PC-3 (cell line): ENCODE results near the gene ITIH3. TPM values are rescaled to one million over a fixed set of nuclear protein-coding genes. Genes with fewer than 3 reads are reported as not detected.
"Not testable (repeated sequence)": the region's sequence is repeated elsewhere in the genome, so short reads cannot be mapped to it uniquely, and the experiment has no call there.

Source experiments
- ATAC-seq: fragments of 200-7000 bp; cut with Tn5 transposase; 2 replicates; pipeline ENCODE4 v1.9.1; 2020; ENCODE audit warnings: mild to moderate bottlenecking, moderate library complexity
- BruUV-seq: library from RNA; stranded (reverse); fragments of 400-500 nt; replicated peaks from 2 replicates; lab custom pipeline; 2021; lab: Mats Ljungman, UMichigan
- CTCF ChIA-PET: fragments of 300-600 bp; sonication (Branson Sonifier 250); formaldehyde crosslinking; loops from one replicate; lab custom pipeline; 2022; ENCODE audit warnings: antibody characterized with exemption; lab: Charles Lee
- POLR2A ChIA-PET: fragments of 300-600 bp; sonication (Branson Sonifier 250); formaldehyde crosslinking; loops from one replicate; lab custom pipeline; 2022; ENCODE audit warnings: antibody characterized with exemption; ENCODE audit not compliant: unreplicated experiment; lab: Charles Lee
- DNase-seq: peaks from one replicate; pipeline ENCODE4 v3.0.0-alpha.2; 2015
- H2AFZ ChIP-seq: fragments of 300-600 bp; sonication (generic); 2 replicates; pipeline ENCODE4 v1.6.0; 2016; ENCODE audit warnings: antibody characterized with exemption, low read length
- H3F3A ChIP-seq: fragments of 300-600 bp; sonication (generic); one replicate; pipeline ENCODE4 v1.6.0; 2017; ENCODE audit warnings: antibody characterized with exemption, low read length, control low read depth, mild to moderate bottlenecking; ENCODE audit not compliant: unreplicated experiment
- H3K27ac ChIP-seq: fragments of 300-600 bp; sonication (generic); 2 replicates; pipeline ENCODE4 v1.5.1; 2016; ENCODE audit warnings: mild to moderate bottlenecking, low read length
- H3K27me3 ChIP-seq: fragments of 300-600 bp; sonication (generic); 2 replicates; pipeline ENCODE4 v1.6.1; 2016; ENCODE audit warnings: low read length, mixed read lengths
- H3K36me3 ChIP-seq: fragments of 300-600 bp; sonication (generic); 2 replicates; pipeline ENCODE4 v1.6.1; 2016; ENCODE audit warnings: low read depth, mixed run types, low read length, mixed read lengths
- H3K4me1 ChIP-seq: fragments of 300-600 bp; sonication (generic); 2 replicates; pipeline ENCODE4 v1.5.1; 2016; ENCODE audit warnings: low read length; ENCODE audit not compliant: insufficient read depth
- H3K4me2 ChIP-seq: fragments of 300-600 bp; sonication (generic); 2 replicates; pipeline ENCODE4 v1.6.0; 2016; ENCODE audit warnings: low read length
- H3K4me3 ChIP-seq: fragments of 300-600 bp; sonication (generic); 2 replicates; pipeline ENCODE4 v1.5.1; 2016; ENCODE audit warnings: mild to moderate bottlenecking, low read length, mixed read lengths
- H3K79me2 ChIP-seq: fragments of 300-600 bp; sonication (generic); 2 replicates; pipeline ENCODE4 v1.6.1; 2017; ENCODE audit warnings: low read length, mixed read lengths
- H3K9ac ChIP-seq: fragments of 300-600 bp; sonication (generic); 2 replicates; pipeline ENCODE4 v1.6.0; 2016; ENCODE audit warnings: mild to moderate bottlenecking, low read length
- H3K9me2 ChIP-seq: fragments of 300-600 bp; sonication (generic); replicated peaks from 2 replicates; pipeline ENCODE4 v1.6.1; 2016; ENCODE audit warnings: mixed run types, low read length, mixed read lengths
- H3K9me3 ChIP-seq: fragments of 300-600 bp; sonication (generic); 2 replicates; pipeline ENCODE4 v1.6.1; 2016; ENCODE audit warnings: low read length, mixed read lengths
- H4K20me1 ChIP-seq: fragments of 300-600 bp; sonication (generic); 2 replicates; pipeline ENCODE4 v1.6.1; 2016; ENCODE audit warnings: low read length, mixed read lengths
- EZH2 ChIP-seq: fragments of 300-600 bp; sonication (generic); IDR thresholded peaks from one replicate; pipeline ENCODE4 v1.6.1; 2017; ENCODE audit warnings: antibody characterized with exemption, mild to moderate bottlenecking, low read length; ENCODE audit not compliant: unreplicated experiment
- EZH2phosphoT487 ChIP-seq: fragments of 300-600 bp; sonication (generic); IDR thresholded peaks from 2 replicates; pipeline ENCODE4 v1.6.1; 2018; ENCODE audit warnings: mild to moderate bottlenecking, antibody characterized with exemption, low read length, borderline replicate concordance
- intact Hi-C: fragments of 100-400 bp; cut with micrococcal nuclease; formaldehyde crosslinking; loops from 2 replicates; pipeline ENCODE4 v1.9.0; 2023
- total RNA-seq: library from RNA; depleted of rRNA; stranded (reverse); fragments of >200 nt; gene quantifications from 2 replicates; pipeline ENCODE4 v1.2.3, GENCODE V29; 2014
- TF ChIP-seq, protein P1 (sequence below): fragments of 300-600 bp; sonication (generic); conservative IDR thresholded peaks from 2 replicates; pipeline ENCODE4 v1.5.1; 2017; ENCODE audit warnings: antibody characterized with exemption, low read depth, mild to moderate bottlenecking, low read length

Gene ITIH3
- total RNA-seq, 1 experiment from 2014 or later, result not detected

DNA sequence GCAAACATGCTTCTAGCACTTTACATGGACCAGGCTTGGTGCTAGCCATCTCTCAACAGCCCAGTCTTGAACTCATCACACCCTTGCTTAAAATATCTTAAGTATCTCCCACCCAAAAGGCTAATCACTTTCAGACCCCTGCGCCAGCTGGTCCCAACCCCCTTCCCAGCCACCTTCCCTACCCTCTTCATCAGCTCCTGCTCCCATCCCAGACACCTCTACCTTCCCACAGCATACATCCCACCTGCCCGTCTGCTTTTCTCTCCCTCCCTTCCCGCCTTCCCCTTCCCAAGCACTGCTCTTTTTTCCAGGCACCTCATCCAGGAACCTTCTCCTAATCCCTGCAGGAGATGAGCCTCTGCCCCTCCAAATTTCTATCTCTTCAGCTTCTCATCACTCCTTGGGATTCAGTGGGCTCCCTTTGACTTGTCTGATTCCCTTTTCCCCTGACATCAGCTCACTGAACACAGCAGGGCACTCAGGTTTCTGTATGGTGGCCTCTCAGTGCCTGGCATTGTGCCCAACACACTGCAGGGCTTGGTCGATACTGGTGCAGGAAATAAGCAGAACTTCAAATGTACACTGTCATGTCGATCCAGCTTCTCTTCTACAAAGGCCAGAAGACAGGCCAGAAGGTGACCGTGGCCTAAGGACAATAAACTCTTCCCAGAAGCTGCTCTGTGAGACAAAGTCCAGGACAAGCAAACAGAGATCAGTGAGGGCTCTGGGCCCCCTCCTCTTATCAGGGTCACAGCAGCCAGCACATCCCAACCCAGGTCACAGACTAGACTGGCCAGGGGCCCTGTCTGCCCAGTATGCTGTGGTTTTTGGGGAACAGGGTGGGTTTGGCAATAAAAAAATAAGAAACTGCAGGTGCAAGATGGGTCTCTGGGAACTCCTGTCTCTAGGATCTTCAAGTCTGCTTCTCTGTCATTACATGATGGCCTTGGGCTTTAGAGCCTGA is 19.4 kb upstream of the ITIH3 start:
- Histone ChIP-seq H3K4me2 (no peak overlapping the region), H3K9ac (no peak overlapping the region), H3F3A (no peaks in the 10 kb centered on the region), H3K9me2 (no peaks in the 10 kb centered on the region), H3K9me3 (no peaks in the 10 kb centered on the region), H4K20me1 (no peaks in the 10 kb centered on the region), H2AFZ (no peak overlapping the region), H3K27me3 (0 out of 2 replicates have a peak, but pooled peaks cover under 1% of the 10 kb centered on the region), H3K27ac (no peak overlapping the region), H3K79me2 (peaks cover 5% of the 10 kb centered on the region), H3K4me3 (no peak overlapping the region), H3K36me3 (no peaks in the 10 kb centered on the region), H3K4me1 (0 out of 2 replicates have a peak, but pooled peaks cover 3% of the 10 kb centered on the region)
- ChIA-PET POLR2A (no interaction called here), CTCF (no interaction called here)
- intact Hi-C loops, result loop anchor here (10.0 kb wide), 1 partner anchor 290 kb away; no protein-coding TSS in a partner anchor
- ATAC-seq, result no peak
- BruUV-seq, result no TSS peak
- no peak for DNase-seq
- TF ChIP-seq, protein P1, sequence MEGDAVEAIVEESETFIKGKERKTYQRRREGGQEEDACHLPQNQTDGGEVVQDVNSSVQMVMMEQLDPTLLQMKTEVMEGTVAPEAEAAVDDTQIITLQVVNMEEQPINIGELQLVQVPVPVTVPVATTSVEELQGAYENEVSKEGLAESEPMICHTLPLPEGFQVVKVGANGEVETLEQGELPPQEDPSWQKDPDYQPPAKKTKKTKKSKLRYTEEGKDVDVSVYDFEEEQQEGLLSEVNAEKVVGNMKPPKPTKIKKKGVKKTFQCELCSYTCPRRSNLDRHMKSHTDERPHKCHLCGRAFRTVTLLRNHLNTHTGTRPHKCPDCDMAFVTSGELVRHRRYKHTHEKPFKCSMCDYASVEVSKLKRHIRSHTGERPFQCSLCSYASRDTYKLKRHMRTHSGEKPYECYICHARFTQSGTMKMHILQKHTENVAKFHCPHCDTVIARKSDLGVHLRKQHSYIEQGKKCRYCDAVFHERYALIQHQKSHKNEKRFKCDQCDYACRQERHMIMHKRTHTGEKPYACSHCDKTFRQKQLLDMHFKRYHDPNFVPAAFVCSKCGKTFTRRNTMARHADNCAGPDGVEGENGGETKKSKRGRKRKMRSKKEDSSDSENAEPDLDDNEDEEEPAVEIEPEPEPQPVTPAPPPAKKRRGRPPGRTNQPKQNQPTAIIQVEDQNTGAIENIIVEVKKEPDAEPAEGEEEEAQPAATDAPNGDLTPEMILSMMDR, result no peak
- TF ChIP-seq EZH2 (no peak), EZH2phosphoT487 (no peak)

DNA sequence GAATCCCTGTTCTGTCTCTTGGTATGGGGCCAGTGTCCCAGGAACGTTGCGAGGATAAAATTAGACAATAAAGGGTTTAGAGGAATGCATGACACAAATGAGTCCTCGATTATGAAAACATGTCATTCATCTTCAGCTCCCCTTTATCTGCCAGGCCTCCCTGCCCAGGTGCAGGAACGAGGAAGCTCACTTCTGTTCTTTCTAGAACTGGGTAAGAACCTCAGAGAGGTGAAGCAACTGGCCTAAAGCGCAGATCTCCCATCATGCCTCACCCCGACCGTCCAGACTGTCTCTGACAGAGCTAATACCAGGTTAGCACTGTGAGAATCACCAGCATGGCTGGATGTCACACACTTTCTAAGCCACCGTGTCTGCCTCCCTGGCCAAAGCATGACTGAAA is 18.7 kb upstream of the ITIH3 start:
- 0 out of 2 replicates have a peak, but pooled peaks cover 3% of the 10 kb centered on the region for H3K4me1 ChIP-seq
- no peak for ATAC-seq
- no peaks in the 10 kb centered on the region for H4K20me1 ChIP-seq
- H3K4me3 ChIP-seq, result no peak overlapping the region
- H3K9ac ChIP-seq, result no peak overlapping the region
- no peak overlapping the region for H2AFZ ChIP-seq
- peaks cover 7% of the 10 kb centered on the region; the same call in 1 of the 2 replicates for H3K27me3 ChIP-seq
- H3K9me2 ChIP-seq, result no peaks in the 10 kb centered on the region
- H3K79me2 ChIP-seq, result no peaks in the 10 kb centered on the region
- CTCF ChIA-PET, result no interaction called here
- H3K9me3 ChIP-seq, result no peaks in the 10 kb centered on the region
- no peak overlapping the region for H3K27ac ChIP-seq
- TF ChIP-seq EZH2, result no peak
- TF ChIP-seq, protein P1, result no peak
- no peak for TF ChIP-seq EZH2phosphoT487
- POLR2A ChIA-PET, result no interaction called here
- BruUV-seq, result no TSS peak
- H3F3A ChIP-seq, result no peaks in the 10 kb centered on the region
- H3K36me3 ChIP-seq, result no peaks in the 10 kb centered on the region
- intact Hi-C loops, result loop anchor here (10.0 kb wide), 1 partner anchor 289 kb away; no protein-coding TSS in a partner anchor
- no peak for DNase-seq
- no peak overlapping the region for H3K4me2 ChIP-seq

DNA sequence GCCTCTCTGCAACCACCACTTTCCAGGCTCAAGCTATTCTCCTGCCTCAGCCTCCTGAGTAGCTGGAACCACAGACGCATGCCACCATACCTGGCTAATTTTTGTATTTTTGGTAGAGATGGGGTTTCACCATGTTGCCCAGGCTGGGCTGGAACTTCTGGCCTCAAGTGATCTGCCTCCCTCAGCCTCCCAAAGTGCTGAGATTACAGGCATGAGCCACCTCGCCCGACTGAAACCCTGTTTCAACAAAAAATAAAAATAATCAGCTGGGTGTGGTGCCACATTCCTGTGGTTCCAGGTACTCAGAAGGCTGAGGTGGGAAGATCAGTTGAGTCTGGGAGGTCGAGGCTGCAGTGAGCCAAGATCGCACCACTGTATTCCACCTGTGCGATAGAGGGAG is 18.1 kb upstream of the ITIH3 start:
- H3K9me3 ChIP-seq, POLR2A ChIA-PET, ATAC-seq, H3K36me3 ChIP-seq, H3K9me2 ChIP-seq, H3K79me2 ChIP-seq, BruUV-seq, H3K4me3 ChIP-seq, H3K4me1 ChIP-seq, H2AFZ ChIP-seq, CTCF ChIA-PET, H3K9ac ChIP-seq, H3F3A ChIP-seq, H3K27me3 ChIP-seq, H3K4me2 ChIP-seq, H4K20me1 ChIP-seq, H3K27ac ChIP-seq: not testable (repeated sequence)
- intact Hi-C loops, result loop anchor here (10.0 kb wide), 1 partner anchor 288 kb away; no protein-coding TSS in a partner anchor
- DNase-seq, result peak; percentile 21
